MCF 10A (cell line): Measurements from ENCODE around the gene NANP. TPM values are rescaled to one million over a fixed set of nuclear protein-coding genes. Genes with fewer than 3 reads are reported as not detected.
"Not testable (repeated sequence)": the region's sequence is repeated elsewhere in the genome, so short reads cannot be mapped to it uniquely, and the experiment has no call there.

Experiments used
- BruUV-seq: library from RNA; stranded (reverse); fragments of 400-500 nt; replicated peaks from 2 replicates; lab custom pipeline; 2021; lab: Mats Ljungman, UMichigan
- CTCF ChIA-PET: fragments of 300-600 bp; sonication (Branson Sonifier 250); formaldehyde crosslinking; extraction: SDS; loops from one replicate; lab custom pipeline; 2021; ENCODE audit warnings: antibody characterized with exemption, inconsistent platforms; lab: Yijun Ruan, JAX
- POLR2A ChIA-PET: fragments of 300-600, 350-650 bp; sonication (Branson Sonifier 250); formaldehyde crosslinking; extraction: SDS; loops from one replicate; lab custom pipeline; 2020; ENCODE audit warnings: antibody characterized with exemption, inconsistent platforms; lab: Yijun Ruan, JAX
- DNase-seq: peaks from one replicate; pipeline ENCODE4 v3.0.0-alpha.2; 2018; ENCODE audit not compliant: unreplicated experiment
- H3K27ac Mint-ChIP-seq: one replicate; pipeline ENCODE4 v1.8.0; 2022; ENCODE audit warnings: mild to moderate bottlenecking, low read depth, mixed read lengths; ENCODE audit not compliant: unreplicated experiment
- H3K27me3 Mint-ChIP-seq: one replicate; pipeline ENCODE4 v1.8.0; 2022; ENCODE audit warnings: mixed read lengths; ENCODE audit not compliant: insufficient read depth, unreplicated experiment
- H3K36me3 Mint-ChIP-seq: one replicate; pipeline ENCODE4 v1.8.0; 2022; ENCODE audit warnings: mild to moderate bottlenecking, moderate library complexity, mixed read lengths; ENCODE audit not compliant: insufficient read depth, unreplicated experiment
- H3K4me1 Mint-ChIP-seq: one replicate; pipeline ENCODE4 v1.8.0; 2022; ENCODE audit warnings: mixed read lengths; ENCODE audit not compliant: insufficient read depth, unreplicated experiment
- H3K4me3 Mint-ChIP-seq: one replicate; pipeline ENCODE4 v1.8.0; 2022; ENCODE audit warnings: mild to moderate bottlenecking, moderate library complexity, mixed read lengths; ENCODE audit not compliant: unreplicated experiment
- H3K9me3 Mint-ChIP-seq: one replicate; pipeline ENCODE4 v1.8.0; 2022; ENCODE audit warnings: mixed read lengths; ENCODE audit not compliant: unreplicated experiment
- CTCF ChIP-seq: fragments of 200-600 bp; IDR thresholded peaks from one replicate; pipeline ENCODE4 v1.8.0; 2022; ENCODE audit warnings: antibody characterized with exemption, mild to moderate bottlenecking; ENCODE audit not compliant: unreplicated experiment
- intact Hi-C: fragments of 100-400 bp; cut with micrococcal nuclease; formaldehyde crosslinking; loops from 2 replicates; pipeline ENCODE4 v1.14.1; 2022
- total RNA-seq: library from RNA; stranded (reverse); gene quantifications from 2 replicates; pipeline ENCODE4 v1.2.3, GENCODE V29; 2022

NANP gene
- total RNA-seq, 1 experiment from 2014 or later, result 5.7 TPM

GRCh38 chr20:25668446-25668845 is 44.6 kb upstream of the NANP start:
- peaks cover 8% of the 10 kb centered on the region for H3K36me3 Mint-ChIP-seq
- H3K27me3 Mint-ChIP-seq, result no peaks in the 10 kb centered on the region
- ChIA-PET POLR2A (interaction anchor here (1.1 kb wide), 1 partner anchor 13 kb away, joined by 5 read pairs; no protein-coding TSS in a partner anchor), CTCF (interaction anchor here (1.0 kb wide), 1 partner anchor 16 kb away, joined by 3 read pairs; no protein-coding TSS in a partner anchor)
- H3K4me3 Mint-ChIP-seq, result no peak overlapping the region
- DNase-seq, result no peak
- H3K9me3 Mint-ChIP-seq, result no peaks in the 10 kb centered on the region
- intact Hi-C loops, result no loop called here
- H3K27ac Mint-ChIP-seq, result no peak overlapping the region
- no peak for TF ChIP-seq CTCF
- BruUV-seq, result no TSS peak
- H3K4me1 Mint-ChIP-seq, result peaks cover 17% of the 10 kb centered on the region

GRCh38 chr20:25659999-25660398 is 36.2 kb upstream of the NANP start:
- H3K36me3 Mint-ChIP-seq, result peaks cover 43% of the 10 kb centered on the region
- CTCF ChIA-PET, result no interaction called here
- intact Hi-C loops, result no loop called here
- POLR2A ChIA-PET, result no interaction called here
- no peaks in the 10 kb centered on the region for H3K9me3 Mint-ChIP-seq
- no TSS peak for BruUV-seq
- H3K4me1 Mint-ChIP-seq, result no peaks in the 10 kb centered on the region
- H3K27me3 Mint-ChIP-seq, result no peaks in the 10 kb centered on the region
- no peak for DNase-seq
- no peak overlapping the region for H3K4me3 Mint-ChIP-seq
- no peak overlapping the region for H3K27ac Mint-ChIP-seq
- TF ChIP-seq CTCF, result no peak

- no peaks in the 10 kb centered on the region for H3K4me1 Mint-ChIP-seq
- TF ChIP-seq CTCF, result no peak
- H3K27ac Mint-ChIP-seq, result peak overlapping the region; percentile 20
- POLR2A ChIA-PET, result interaction anchor here (1.0 to 3.1 kb wide), 5 partner anchors 14 to 32 kb away, joined by 3 to 16 read pairs (median 9); no protein-coding TSS in a partner anchor
- peaks cover 45% of the 10 kb centered on the region for H3K36me3 Mint-ChIP-seq
- no peaks in the 10 kb centered on the region for H3K9me3 Mint-ChIP-seq
- BruUV-seq, result no TSS peak
- H3K4me3 Mint-ChIP-seq, result no peak overlapping the region
- H3K27me3 Mint-ChIP-seq, result no peaks in the 10 kb centered on the region
- CTCF ChIA-PET, result interaction anchor here (0.6 to 0.9 kb wide), 3 partner anchors 10 to 273 kb away, joined by 3 to 5 read pairs (median 3); no protein-coding TSS in a partner anchor
- intact Hi-C loops, result no loop called here
- peak; percentile 72 for DNase-seq
These were observed 30.7 kb upstream of the NANP start for GRCh38 chr20:25654487-25654886.

GRCh38 chr20:25652866-25653265 is 29.1 kb upstream of the NANP start:
- H3K27me3 Mint-ChIP-seq, intact Hi-C loops, BruUV-seq, H3K9me3 Mint-ChIP-seq, DNase-seq, H3K27ac Mint-ChIP-seq, H3K4me1 Mint-ChIP-seq, H3K4me3 Mint-ChIP-seq: not testable (repeated sequence)
- ChIA-PET CTCF (interaction anchor here (0.9 to 1.1 kb wide), 3 partner anchors 16 to 359 kb away, joined by 3 read pairs; no protein-coding TSS in a partner anchor), POLR2A (interaction anchor here (0.7 to 3.1 kb wide), 3 partner anchors 13 to 287 kb away, joined by 4 to 16 read pairs (median 4); no protein-coding TSS in a partner anchor)
- H3K36me3 Mint-ChIP-seq, result peaks cover 35% of the 10 kb centered on the region
